HEK293T (cell line): Measurements from ENCODE around the gene RGMB.

Experiments
- BHLHE40 ChIP-seq: fragments of 450-650 bp; IDR thresholded peaks from 2 replicates; pipeline ENCODE4 v1.6.1; 2016; ENCODE audit warnings: mild to moderate bottlenecking, moderate library complexity, borderline replicate concordance
- SUZ12 ChIP-seq: fragments of 450-650 bp; IDR thresholded peaks from 2 replicates; pipeline ENCODE4 v1.6.1; 2016; ENCODE audit warnings: mild to moderate bottlenecking

- TF ChIP-seq SUZ12: no peak
- TF ChIP-seq BHLHE40: no peak
Measured at GRCh38 chr5:98794001-98794400, 20.5 kb downstream of the RGMB start.
